ENCODE data around the gene PKD1L1.

DNA sequence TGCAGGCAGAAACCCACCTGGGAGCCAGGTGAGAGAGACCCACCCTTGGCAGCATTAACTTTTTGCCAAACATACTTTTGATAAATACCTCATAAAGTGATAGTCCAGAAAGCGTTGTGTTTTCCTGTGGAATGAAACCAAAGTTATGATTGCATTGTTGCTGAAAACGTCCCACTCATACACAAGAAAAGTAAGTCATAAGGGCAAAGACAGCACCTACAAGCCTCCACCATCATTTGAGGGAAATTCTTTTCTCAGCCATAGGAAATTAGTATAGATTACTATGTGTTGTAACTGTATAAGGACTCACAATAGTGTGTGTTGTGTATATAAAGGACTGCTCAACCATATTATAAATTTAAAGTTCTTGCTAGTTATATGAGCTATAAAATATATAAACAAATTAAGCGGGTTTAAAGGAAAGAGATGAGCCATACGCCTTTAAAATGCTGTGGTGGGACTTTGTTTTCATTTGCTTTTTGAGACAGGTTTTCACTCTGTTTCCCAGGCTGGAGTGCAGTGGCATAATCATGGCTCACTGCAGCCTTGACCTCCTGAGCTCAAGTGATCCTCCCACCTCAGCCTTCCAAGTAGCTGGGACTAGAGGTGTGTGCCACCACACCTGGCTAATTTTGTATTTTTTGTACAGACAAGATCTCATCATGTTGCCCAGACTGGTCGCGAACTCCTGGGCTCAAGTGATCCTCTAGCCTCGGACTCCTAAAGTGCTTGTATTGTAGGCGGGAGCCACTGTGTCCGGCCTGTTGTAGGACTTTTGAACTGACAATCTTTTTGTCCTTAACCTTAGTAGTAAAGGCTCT is 160.8 kb downstream of the PKD1L1 start:
- TF ChIP-seq POLR2AphosphoS5 (IDR thresholded peaks at IDR 0.05; ENCODE audit: low read depth, low read length), result no peak
- no peak for TF ChIP-seq POLR2A (IDR thresholded peaks at IDR 0.05; ENCODE audit: low read depth, low read length)
- TF ChIP-seq TAF1 (IDR thresholded peaks at IDR 0.05; ENCODE audit: borderline replicate concordance, low read depth, low read length), result no peak
